Raji (cell line): Measurements from ENCODE around the gene ARGLU1.

Source experiments
- POLR2A ChIP-seq: IDR thresholded peaks from 2 replicates; pipeline ENCODE4 v1.6.1; 2011; ENCODE audit warnings: low read depth, low read length, control low read depth; ENCODE audit not compliant: insufficient read depth

Gene ARGLU1

DNA sequence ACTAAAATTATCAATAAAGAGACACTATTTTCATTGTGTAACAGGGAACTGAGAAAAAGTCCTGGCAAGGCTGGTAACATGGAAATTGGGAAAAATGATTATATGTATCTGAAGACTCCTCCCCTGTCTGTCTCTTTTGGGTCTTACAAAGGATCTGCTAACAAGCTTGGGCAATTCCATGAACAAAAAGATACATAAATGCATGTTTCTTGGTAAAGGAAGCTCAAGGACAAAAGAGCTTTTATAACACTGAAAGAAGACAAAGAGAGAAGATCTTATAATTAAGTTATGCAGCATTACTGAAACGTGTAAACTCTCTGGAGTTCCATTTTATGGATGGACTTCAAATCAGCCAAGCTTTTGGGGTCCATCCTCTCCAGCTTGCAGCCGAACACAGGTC is 61.7 kb downstream of the ARGLU1 start:
- no peak for TF ChIP-seq POLR2A

- TF ChIP-seq POLR2A, result no peak
Measured at GRCh38 chr13:106505732-106506131, 62.2 kb downstream of the ARGLU1 start.

GRCh38 chr13:106505295-106505694 is 62.6 kb downstream of the ARGLU1 start:
- no peak for TF ChIP-seq POLR2A

- TF ChIP-seq POLR2A, result no peak
Measured at GRCh38 chr13:106503730-106504453, 64.0 kb downstream of the ARGLU1 start.

GRCh38 chr13:106503272-106503671 is 64.7 kb downstream of the ARGLU1 start:
- no peak for TF ChIP-seq POLR2A

GRCh38 chr13:106500445-106500844 is 67.5 kb downstream of the ARGLU1 start:
- TF ChIP-seq POLR2A, result no peak

DNA sequence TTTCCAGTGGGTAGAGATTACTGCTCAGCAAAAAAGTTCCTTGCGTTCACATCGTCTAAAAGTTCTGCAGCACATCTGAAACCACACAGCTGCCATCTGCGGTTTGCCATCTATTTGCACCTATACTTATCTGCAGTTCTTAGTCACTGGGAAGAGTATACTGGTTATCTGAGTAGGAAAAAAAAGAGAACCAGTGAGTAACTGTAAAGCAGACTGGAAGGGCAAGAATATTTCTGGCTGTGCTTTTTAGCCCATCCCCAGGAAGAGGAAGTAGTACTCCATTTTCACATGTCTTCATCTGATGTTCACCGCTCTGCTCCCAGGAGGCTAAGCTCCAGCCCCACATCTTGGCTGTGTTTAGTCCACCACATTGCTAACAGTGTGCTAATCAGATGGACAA is 68.0 kb downstream of the ARGLU1 start:
- no peak for TF ChIP-seq POLR2A

- TF ChIP-seq POLR2A, result no peak
Measured at GRCh38 chr13:106499113-106499512, 68.8 kb downstream of the ARGLU1 start.

DNA sequence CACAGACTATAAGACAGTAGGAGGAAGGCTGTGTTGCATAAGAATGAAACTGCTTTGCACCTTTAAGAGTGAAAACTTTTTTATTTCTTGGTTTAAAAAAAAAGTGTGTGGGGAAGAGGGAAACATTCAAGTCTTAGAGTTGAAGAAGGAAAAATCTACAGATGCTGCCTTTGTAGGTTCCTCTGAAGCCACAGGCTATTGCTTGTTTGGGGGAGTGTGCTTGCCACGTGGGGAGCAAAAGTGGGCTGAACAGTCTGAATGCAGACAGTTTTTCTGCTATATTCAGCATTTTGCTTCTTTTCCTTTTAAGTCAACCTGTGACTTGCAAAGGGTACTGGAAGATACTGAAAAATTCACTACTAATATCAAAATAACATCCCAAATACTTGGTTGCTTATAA is 69.4 kb downstream of the ARGLU1 start:
- no peak for TF ChIP-seq POLR2A

DNA sequence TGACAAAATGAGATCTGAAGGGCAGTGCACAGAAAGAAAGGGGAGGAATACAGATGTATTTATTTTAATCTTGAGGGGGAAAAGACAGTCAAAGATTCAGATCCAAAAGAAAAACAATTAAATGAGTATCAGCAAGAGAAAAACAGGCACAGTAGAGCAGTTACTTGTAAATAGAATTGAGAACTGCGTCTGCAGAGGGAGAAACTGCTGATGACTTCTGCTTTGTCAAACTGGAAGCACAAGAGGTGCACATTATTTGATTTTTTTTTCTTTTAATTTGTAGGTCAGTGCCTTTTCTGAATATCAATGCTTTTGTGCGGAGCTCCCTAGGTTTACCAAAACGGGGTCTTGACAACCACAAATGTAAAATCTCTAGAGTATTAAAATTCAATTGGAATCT is 69.8 kb downstream of the ARGLU1 start:
- no peak for TF ChIP-seq POLR2A

DNA sequence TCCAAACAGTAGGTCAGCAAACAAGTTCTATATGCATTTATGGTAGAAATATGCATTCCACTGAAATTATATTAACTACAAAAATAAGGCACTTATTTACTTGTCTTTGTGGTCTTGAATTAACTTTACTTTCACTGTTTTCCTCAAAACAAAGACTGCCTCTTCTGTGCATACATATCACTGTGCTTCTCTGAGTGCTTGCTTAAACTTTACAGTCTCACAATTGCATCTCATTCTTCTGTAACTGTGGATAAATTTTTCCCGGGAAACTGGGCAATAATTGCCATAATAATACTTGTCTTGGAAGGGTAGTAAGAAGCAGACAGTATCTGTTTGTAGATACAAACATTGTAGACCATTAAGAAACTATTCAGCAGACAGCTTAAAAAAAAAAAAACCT is 70.9 kb downstream of the ARGLU1 start:
- TF ChIP-seq POLR2A, result no peak

- no peak for TF ChIP-seq POLR2A
Measured at GRCh38 chr13:106496072-106496997, 71.6 kb downstream of the ARGLU1 start.

- TF ChIP-seq POLR2A, result no peak
Measured at GRCh38 chr13:106494936-106495335, 73.0 kb downstream of the ARGLU1 start.

DNA sequence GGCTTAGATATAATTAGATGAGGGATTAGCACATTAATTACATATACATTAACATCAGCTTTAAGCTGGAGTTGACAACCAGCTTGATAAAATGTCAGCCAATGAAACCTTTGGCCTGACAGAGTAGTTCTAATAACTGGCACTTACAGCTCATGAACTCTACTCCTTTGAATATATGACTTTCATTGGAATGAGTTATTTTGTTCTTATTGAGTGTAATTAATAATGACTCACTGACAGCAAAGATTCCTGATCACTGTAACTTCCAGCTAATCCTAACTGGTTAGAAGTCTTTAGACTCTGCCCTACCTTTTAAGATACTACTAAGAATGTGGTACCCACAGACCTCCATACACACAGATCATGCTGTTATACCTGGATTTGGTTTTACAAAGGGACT is 73.4 kb downstream of the ARGLU1 start:
- TF ChIP-seq POLR2A, result no peak

DNA sequence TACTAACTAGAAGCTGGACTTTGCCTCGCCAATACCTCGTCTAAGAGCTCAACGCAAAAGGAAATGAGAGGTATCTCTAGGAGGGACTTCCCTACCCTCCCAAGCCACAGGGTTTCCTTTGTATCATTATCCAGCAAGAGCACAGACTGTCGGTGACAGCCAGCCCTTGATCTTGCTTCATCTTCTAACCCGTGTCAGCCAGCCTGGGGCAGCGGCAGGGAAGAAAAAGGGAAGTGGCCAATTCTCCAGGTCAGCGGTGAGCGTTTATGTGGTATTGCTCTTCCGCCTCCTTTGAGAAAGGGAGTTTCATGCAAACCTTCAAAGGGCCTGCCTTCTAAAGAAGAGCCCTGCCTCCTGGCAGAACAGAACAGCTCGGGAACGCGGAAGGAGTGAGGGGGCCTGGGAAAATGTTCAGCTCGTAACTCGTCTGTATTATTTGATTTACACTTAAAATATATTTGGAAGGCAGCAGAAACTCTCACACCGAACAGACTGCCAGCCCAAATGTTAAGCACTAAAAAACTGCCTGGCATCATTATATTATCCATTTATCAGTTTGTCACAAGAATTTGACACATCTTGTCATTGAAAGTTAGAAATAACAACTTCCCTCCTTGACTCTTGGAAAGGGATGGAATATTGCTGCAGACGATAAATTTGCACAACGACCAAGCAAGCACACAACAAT is 74.3 kb downstream of the ARGLU1 start:
- no peak for TF ChIP-seq POLR2A
